T1000 (cell line): Measurements from ENCODE around the gene GSS.
A peak's percentile ranks its signal among the peaks of the same experiment; 100 is the strongest.

Source experiments
- DNase-seq: peaks from one replicate; lab custom pipeline; 2025; ENCODE audit warnings: mixed read lengths; lab: John Stamatoyannopoulos, UW

Gene GSS

DNA sequence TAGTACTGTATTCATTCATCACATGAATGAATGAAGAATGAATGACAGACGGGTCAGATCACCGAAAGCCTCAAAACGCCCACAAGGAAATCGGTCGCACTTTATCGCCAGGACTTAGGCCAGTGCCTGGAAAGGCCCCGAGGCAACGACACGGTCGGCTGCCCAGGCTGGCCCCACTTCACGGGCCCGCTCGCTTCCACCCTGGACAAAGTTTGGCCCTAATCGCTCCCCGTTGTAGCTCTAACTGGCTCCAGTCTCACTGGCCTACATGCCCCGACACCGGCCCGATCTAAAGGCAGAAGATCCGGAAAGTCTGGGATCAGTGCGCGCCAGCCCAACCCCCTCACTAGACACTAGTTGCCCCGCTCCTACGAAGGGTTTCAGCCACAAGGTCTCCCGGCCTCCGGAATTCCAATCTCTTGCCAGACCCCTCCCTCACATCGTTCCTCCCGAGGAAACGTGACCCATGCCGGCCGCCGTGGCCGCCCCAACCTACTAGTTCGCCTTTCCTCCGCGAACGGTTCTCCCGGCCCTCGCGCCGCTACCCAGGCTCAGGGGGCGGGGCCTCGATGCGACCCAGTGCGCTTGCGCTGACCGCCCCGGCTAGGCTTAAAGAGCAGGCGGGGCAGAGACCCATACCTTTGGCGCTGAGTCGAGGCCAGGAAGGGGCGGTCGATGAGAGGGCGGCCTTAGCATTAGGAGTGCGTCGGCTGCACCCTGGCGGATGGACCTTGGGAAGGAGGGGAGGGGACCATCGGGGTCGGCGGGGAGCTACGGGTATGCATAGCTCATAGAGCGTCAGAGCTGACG lies at the start of gene GSS, which contains the start of gene MYH7B:
Gene GSS, minus strand, starts transcription at position 576 of the 810 bp plus-strand sequence. CDS start 3,954 bp downstream, outside the sequence.
Gene MYH7B, plus strand, starts transcription at position 638 of the 810 bp plus-strand sequence. CDS start 22,138 bp downstream, outside the sequence.
- peak; percentile 97 for DNase-seq

DNA sequence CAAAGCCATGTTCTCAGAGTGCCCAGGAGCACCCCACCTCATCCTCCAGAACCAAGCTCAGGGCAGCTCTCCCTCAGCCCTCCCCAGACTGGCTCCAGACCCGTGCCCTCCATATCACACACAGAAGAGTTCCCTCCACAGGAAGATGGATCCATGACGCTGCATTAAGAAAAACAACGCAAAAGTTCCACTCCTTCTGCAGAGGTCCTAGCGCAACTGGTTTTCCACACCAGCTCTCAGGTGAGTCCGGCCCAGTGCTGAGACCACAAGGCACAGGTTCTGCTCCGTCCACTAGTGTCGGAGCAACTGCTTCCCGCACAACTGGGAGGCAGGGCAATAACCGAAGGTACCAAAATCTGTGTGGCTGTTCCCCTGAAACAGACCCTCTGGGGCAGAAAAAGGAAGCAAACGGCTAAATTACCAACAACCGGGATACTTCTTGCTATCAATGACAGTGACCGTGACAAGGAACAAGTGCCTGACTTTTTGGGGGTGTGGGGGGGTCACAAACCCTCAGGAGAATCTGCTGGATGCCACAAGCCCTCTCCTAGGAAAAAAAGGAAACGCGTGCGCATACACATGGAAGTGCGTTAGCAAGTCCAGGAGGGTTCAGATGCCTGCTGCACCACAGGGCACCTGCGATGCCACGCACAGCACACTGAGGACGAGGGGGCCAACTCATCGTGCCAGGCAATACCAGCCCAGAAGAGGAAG lies 49.3 kb upstream of the GSS start:
- no peak for DNase-seq

DNA sequence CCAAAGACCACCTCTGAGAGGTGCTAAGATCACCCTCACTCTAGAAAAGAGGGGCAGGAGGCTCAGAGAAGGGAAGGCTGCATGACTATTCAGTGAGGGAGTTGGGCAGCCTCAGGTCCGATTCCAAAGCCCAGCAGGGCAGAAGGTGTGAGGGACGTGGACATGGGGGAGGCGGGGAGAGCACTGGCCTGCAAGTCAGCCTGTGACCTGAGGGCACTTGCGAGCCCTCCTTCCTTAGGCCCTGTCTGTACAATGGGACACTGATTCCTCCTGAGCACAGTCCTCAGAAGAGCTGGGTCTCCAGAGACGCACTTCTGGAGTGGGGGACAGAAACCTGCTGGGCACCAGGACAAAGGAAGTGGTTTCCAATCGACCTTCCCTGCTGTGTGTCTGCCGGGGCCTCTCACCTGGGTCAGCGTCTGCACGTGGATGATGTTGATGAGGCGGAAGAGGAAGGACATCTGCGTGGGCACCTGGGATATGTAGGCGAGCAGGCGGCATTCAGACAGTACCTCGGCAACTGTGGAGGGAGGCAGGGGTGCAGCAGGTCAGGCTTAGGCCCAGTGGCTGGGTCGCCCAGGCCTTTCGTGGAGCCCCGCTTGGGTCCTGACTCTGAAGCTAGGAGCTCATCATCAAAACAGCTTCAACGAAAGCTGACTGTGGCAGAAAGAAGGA lies 48.6 kb upstream of the GSS start:
- no peak for DNase-seq

DNA sequence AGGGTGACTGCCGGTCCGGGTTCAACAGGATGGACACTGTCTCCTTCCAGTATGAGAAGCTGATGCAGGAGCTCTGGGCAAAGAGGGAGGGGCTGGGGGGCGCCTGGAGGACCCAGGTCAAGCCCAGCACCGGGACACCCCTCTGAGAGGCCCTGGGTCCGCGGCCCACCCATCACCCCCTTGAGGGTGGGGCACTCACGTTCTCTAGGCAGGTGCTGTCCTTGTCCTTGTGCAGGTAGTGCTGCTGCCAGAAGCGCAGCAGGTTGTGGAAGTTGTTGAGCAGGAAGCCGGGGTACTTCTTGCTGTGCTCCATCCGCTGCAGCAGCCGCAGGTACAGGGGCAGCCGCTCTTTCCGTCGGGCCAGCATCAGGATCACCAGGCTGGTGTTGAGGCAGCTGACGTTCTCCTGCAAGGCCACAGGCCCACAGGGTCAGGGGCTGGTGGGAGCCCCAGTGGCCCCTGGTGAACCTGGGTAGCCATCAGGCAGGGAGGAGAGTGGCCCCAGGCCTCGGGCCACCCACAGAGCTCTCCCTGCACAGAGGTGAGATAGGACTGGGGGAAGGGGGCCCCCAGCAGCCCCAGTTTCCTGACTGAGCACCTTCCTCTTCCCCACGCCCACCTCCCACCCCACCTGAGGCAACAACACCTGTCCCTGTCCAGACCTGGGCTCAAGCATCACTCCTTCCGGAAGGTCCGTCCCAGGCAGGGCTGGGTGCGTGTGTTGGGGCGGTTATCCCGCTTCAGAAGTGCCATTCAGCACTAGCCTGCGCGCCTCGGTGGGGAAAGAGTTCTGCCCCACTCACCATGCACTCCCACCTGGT lies 47.8 kb upstream of the GSS start:
- DNase-seq: no peak

- DNase-seq: no peak
Measured at GRCh38 chr20:35002426-35003210, 47.0 kb upstream of the GSS start.

DNA sequence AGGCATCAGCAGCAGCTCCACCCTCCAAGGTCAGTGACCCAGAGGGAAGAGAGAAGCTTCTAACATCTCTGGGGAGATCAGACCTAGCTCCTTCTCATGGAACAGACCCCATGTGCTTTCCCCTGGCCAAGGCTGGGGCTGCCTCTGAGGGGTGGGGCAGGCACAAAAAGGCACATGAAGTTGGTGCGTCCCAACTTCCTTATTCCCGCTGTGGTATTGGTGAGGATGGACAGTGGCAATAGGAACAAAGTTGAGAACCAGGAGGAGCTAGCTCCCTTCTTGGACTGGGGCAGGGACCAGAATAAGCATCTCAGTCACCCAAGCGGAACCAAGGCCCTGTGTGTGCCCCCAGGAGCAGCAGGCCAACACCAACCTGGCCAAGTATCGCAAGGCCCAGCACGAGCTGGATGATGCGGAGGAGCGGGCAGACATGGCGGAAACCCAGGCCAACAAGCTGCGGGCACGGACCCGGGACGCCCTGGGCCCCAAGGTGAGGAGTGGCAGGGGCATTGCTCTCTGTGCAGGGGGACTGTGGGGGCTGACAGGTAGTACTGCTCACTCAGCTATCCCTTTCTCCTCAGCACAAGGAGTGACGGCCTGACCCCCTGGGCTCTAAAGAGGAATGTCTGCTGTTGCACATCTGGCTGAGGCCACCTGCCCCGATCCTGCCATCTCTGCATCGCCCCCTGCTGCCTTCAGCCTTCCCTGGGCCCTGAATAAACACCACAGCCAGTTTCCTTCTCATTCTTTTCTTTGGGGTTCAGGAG lies 46.2 kb upstream of the GSS start:
- no peak for DNase-seq

DNA sequence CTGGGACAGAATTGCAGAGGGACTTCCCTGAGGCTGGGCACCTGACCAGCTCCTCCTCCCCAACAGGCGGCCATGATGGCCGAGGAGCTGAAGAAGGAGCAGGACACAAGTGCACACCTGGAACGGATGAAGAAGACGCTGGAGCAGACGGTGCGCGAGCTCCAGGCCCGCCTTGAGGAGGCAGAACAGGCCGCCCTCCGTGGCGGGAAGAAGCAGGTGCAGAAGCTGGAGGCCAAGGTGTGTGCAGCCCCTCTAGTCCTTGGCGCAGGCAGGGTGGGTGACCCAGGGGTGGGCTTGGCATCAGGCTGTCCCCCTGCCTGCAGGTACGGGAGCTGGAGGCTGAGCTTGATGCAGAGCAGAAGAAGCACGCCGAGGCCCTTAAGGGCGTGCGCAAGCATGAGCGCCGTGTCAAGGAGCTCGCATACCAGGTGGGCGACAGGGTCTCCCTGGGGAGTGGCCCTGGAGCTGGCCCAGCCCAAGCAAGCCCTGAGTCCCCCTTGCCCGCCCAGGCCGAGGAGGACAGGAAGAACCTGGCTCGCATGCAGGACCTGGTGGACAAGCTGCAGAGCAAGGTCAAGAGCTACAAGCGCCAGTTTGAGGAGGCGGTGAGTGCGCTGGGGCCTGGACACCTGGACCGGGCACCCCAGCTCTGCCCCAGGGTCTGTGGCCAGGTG lies 45.5 kb upstream of the GSS start:
- no peak for DNase-seq

GRCh38 chr20:35000311-35000921 lies 44.8 kb upstream of the GSS start:
- DNase-seq: no peak

DNA sequence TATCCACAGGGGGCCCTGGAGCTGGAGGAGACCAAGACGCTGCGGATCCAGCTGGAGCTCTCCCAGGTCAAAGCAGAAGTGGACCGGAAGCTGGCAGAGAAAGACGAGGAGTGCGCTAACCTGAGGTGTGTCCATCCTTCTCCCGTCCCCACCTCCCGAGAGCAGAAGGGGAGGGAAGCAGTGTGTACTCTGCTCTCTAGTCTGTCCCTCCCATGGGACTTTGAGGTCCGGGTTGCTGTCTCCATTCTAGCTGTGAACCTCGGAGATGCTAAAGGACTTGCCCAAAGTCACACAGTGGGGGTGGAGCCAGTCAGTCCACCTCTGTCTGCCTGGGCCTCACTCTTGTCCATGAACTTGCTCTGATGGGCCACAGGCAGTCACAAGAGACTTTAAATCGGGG lies 44.2 kb upstream of the GSS start:
- no peak for DNase-seq

- DNase-seq: no peak
Measured at GRCh38 chr20:34999021-34999451, 43.4 kb upstream of the GSS start.

DNA sequence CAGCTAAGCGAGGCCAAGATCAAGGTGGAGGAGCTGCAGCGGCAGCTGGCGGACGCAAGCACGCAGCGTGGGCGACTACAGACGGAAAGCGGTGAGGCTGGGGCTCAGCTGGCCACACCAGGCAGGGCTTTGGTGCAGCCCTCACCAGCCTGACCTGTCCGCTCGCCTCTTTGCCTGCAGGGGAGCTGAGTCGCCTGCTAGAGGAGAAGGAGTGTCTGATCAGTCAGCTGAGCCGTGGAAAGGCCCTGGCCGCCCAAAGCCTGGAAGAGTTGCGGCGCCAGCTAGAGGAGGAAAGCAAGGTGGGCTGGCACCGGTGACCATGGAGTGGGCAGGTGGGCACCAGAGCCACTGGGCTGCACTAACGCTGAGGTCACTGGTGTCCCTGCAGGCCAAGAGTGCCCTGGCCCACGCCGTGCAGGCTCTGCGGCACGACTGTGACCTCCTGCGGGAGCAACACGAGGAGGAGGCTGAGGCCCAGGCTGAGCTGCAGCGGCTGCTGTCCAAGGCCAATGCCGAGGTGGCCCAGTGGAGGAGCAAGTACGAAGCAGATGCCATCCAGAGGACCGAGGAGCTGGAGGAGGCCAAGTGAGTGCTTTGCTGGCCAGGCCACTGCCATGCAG lies 42.8 kb upstream of the GSS start:
- DNase-seq: no peak

GRCh38 chr20:34997774-34998173 lies 42.2 kb upstream of the GSS start:
- no peak for DNase-seq

DNA sequence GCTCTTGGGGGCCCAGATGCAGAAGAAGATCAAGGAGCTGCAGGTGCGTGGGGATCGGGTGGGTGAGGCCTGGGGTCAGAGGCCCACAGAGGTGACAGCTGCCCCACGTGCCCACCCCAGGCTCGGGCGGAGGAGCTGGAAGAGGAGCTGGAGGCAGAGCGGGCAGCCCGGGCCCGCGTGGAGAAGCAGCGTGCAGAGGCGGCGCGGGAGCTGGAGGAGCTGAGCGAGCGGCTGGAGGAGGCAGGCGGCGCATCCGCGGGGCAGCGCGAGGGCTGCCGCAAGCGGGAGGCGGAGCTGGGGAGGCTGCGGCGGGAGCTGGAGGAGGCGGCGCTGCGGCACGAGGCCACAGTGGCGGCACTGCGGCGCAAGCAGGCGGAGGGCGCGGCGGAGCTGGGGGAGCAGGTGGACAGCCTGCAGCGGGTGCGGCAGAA lies 41.5 kb upstream of the GSS start:
- no peak for DNase-seq

DNA sequence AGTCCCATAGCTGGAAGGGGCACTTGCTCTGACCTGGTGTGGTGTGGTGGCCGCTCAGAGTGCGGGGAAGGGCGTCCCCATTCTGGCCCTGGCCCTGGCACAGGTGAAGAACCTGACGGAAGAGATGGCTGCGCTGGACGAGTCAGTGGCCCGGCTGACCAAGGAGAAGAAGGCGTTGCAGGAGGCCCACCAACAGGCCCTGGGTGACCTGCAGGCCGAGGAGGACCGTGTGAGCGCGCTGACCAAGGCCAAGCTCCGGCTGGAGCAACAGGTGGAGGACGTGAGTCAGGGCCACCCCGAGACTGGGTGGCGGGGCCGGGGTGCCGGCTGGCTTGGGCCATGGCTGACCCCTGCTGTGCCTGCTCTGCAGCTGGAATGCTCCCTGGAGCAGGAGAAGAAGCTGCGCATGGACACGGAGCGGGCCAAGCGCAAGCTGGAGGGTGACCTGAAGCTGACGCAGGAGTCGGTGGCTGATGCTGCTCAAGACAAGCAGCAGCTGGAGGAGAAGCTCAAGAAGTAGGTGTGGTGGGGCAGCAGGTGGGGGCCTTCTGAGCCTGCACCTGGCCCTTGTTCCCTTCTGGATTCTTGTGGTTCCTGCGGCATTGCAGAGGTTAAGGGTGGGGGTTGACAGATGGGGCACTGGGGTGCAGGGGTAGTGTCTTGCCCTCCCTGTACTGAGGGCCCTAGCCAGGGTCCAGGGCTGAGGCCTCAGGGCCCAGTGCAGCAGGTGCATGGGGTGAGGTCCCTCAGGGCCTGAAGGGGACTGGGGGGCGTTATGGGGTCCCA lies 40.8 kb upstream of the GSS start:
- DNase-seq: no peak

DNA sequence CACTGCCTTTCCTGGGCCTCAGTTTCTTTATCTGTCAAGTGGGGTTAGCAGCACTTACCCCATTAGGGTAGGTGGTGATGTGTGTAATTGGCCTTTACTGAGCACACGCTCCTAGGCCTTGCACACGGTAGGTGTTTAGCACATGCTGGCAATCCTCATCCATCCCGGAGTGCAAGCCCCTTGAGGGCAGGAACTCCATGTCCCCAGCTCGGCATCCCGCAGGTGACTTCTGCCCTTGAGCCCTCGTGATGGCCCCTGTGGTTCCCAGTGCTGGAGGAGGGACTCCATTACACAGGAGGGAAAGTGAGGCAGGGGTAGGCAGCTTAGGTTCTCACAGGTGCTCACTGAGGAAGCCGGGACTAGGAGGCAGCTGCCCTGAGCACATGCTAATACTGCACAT lies 40.1 kb upstream of the GSS start:
- DNase-seq: no peak

GRCh38 chr20:34995192-34995591 lies 39.6 kb upstream of the GSS start:
- DNase-seq: no peak

- no peak for DNase-seq
Measured at GRCh38 chr20:34994509-34995131, 39.0 kb upstream of the GSS start.
